ENCODE data around the gene KCNA10.
A peak's percentile ranks its signal among the peaks of the same experiment; 100 is the strongest.
"Not testable (repeated sequence)": the region's sequence is repeated elsewhere in the genome, so short reads cannot be mapped to it uniquely, and the experiment has no call there.

The KCNA10 gene

GRCh38 chr1:110533230-110533629 lies 14.3 kb upstream of the KCNA10 start:
- DNase-seq: no peak

DNA sequence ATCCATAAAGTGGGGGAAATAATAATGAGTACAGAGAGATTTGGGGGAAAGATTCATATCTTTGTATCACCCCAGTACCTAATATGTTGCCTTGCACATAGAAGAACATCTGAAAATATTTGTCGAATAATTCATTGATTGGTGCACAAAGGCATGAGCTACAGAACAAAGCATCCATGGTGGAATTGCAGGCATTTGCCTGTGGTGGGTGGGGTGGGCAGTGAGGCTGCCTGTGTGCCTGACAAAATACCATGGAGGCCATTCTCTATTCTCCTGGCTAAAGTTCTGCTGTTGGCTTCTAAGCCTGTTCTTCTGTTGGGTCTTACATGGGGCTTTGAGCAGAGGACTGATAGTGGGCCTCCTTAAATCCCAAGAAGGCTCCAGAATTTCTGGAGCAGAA lies 10.0 kb upstream of the KCNA10 start:
- DNase-seq: no peak

DNA sequence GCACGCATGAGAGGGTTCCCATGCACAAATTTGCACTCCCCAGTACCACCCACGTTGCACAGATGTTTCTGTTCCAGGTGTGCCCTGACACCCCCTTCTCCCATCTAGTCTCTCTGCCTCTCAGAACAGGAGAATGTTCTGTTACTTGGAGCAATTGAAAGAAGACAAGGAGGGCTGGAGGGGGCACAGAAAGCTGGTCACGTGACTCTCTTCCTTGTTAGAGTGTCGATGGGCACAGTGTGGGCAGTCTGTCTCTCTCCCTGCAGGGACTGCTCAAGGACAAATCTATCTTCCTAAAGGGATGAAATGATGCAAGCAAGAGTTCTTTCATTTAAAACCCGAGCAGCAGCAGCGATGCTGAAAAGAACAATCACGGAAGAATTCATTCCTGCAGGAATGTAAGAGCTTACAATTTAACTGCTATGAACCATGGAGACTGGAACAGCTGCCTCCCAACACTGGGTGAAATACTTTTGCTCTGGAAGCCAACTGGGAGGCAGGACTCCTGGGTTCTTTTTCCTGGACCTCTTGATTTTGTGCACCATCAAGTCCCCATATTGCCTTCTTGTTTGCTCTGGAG lies 7.3 kb upstream of the KCNA10 start:
- DNase-seq: no peak

GRCh38 chr1:110525249-110525595 lies 6.2 kb upstream of the KCNA10 start:
- no peak for DNase-seq

DNA sequence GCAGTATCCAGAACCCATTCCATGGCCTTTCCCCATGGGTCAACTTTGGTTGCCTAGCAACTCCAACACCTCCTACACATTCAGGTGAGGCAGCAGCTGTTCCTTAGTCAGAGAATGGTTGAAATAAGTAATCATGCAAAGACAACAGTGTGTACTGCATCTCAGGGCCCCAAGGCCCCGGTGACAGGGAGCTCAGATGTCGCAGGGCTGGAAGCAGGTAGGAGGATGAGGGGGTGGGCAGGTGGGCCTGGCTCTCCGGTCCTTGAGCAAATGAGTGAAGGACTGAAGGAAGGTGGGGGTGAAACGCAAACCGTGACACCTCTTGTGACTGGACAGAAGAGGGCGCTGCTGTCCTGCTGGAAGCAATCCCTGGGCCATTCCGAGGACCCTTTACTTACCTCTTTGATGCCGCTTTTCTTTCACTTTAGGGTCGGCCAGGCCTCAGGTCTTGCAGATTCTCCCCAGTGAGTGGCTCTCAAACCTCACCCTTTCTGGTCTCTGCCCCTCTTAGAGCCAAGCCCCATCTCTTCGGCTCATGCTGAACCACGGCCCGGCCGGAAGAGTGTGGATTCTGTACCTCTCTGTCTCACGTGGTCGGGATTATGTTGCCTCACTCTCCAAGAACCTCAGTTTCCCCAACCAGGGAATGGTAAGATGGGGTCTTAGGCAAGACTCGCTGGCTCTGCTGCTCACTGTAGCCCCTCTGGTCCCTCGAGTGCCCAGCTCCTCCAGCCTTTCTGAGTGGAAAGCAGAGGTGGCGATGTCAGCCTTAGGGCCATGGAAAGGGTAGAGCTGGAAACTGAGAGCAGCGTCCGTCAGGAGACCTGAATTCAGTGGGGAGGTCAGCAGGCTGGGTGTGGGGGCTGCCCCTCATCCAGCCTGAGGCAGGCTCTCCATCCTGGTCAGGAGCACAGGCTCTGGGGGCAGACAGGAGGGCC lies 5.6 kb upstream of the KCNA10 start:
- peak; percentile 37 to 50 for DNase-seq

- DNase-seq: no peak
These were observed 4.0 kb upstream of the KCNA10 start for GRCh38 chr1:110523011-110523410.

- DNase-seq: no peak
These were observed 3.6 kb upstream of the KCNA10 start for GRCh38 chr1:110522560-110522959.

DNA sequence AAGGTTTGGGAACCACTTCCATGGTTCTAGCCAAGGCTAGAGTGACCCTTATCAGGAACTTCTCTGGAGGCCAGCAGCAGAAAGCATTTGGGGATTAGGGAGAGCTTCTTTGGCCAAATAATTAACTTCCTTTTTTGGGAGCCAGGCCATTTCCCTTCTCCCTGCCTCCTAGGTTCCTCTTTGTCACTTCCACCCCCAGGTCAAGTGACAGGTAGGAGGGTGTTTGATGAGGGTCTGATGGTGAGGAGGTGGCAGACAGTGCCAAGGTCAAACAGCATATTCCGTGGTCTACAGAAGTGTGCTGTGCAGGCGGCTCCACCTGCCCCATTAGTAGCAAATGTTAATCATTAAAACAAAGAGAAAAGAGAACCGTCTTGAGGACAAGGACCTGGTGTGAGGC lies 1.9 kb upstream of the KCNA10 start:
- no peak for DNase-seq

DNA sequence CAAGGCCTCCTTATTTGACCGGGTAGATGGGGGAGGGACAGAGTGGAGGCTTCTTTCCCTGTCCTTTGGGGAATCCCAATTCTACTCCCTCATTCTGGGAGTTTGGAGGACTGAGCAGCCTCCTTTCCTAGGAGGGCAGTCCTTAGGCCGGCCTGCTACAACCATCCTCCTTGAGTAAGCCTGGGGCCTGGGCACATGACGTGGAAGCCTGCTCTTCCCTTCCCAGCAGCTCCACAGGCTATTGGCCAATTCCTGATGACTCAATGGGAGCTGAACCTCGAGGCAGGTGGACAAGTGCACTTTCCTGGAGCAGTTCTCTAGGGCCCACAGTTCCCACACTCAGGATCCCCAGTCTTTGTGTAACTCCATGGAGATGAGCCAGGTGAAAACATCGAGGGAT lies 3.1 kb downstream of the KCNA10 start:
- DNase-seq: no peak

DNA sequence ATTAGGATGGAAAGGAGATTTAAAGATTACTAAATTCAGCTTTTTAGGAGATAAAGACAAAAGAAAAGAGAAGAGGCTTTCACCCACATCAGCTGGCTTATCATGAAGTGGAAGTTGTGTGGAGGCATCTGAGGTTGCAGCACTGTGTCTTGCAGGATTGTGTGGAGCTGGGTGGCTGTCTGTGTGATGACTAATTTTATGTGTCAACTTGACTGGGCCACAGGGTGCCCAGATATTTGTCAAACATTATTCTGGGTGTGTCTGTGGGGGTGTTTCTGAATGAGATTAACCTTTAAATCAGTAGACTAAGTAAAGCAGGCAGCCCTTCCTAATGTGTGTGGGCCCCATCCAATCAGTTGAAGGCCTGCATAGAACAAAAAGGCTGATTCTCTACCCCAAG lies 3.9 kb downstream of the KCNA10 start:
- DNase-seq: no peak

- DNase-seq: no peak
These were observed 5.5 kb downstream of the KCNA10 start for GRCh38 chr1:110513511-110513910.

- DNase-seq: no peak
These were observed 7.5 kb downstream of the KCNA10 start for GRCh38 chr1:110511436-110511835.

- not testable (repeated sequence) for DNase-seq
These were observed 8.1 kb downstream of the KCNA10 start for GRCh38 chr1:110510921-110511320.

DNA sequence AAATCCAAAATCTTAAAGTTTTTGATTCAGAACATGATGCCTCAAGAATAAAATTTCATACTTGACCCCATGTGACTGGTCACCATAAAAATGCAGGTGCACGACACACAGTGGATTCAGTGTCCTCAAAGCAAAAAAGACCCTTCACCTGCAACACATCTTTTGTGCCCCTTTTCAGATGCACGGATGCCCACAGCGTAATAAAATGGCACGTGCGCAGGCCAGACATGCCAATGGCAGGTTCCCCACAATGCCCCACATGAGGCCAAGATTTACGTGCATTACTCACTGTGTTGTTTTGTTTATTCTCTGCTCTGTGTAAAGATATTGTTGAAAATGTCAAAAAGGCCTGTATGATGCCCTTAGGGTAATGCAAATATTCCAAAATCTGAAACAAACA lies 9.3 kb downstream of the KCNA10 start:
- DNase-seq: no peak

- DNase-seq: peak in 1 of 2 donors; percentile 24
These were observed 10.7 kb downstream of the KCNA10 start for GRCh38 chr1:110508028-110508940.

- DNase-seq: no peak
These were observed 12.4 kb downstream of the KCNA10 start for GRCh38 chr1:110506541-110506940.

DNA sequence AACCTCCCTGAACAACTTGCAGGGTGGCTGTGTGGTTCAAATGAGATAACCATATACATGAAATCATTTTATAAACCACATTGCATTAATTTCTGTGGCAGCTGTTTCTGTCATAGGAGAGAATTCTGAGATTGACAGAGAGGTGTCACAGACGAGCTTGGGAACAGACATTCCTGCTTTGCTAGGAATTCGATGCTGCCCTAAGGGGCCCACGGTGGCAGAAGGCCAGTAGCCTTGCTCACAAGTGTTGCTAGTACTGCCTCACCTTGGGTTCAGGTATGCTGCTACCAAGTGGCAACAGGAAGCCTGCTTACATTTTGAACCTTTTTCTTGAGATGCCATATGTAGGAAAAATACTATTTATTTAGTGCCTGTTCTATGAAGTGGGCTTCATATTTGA lies 13.4 kb downstream of the KCNA10 start:
- no peak for DNase-seq

- DNase-seq: no peak
These were observed 14.7 kb downstream of the KCNA10 start for GRCh38 chr1:110504226-110504625.

DNA sequence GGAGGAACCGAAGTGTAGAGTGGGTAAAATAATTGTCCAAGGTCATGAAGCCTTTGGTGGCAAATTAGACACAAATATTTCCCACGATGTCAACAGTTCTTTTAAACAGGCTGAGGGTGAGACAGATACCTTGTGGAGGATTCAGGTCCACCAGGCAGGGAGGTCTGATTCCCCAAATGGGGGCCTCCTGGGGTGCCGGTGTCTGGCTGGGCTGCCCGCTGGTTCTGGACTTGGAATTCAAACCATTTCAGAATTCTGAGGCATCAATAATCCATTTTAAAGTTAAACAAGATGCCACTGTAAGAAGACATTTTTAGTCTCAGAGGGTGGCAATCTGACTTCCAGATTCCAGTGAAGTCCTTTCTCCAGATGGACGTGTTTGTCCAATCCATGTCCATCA lies 15.5 kb downstream of the KCNA10 start:
- DNase-seq: no peak

DNA sequence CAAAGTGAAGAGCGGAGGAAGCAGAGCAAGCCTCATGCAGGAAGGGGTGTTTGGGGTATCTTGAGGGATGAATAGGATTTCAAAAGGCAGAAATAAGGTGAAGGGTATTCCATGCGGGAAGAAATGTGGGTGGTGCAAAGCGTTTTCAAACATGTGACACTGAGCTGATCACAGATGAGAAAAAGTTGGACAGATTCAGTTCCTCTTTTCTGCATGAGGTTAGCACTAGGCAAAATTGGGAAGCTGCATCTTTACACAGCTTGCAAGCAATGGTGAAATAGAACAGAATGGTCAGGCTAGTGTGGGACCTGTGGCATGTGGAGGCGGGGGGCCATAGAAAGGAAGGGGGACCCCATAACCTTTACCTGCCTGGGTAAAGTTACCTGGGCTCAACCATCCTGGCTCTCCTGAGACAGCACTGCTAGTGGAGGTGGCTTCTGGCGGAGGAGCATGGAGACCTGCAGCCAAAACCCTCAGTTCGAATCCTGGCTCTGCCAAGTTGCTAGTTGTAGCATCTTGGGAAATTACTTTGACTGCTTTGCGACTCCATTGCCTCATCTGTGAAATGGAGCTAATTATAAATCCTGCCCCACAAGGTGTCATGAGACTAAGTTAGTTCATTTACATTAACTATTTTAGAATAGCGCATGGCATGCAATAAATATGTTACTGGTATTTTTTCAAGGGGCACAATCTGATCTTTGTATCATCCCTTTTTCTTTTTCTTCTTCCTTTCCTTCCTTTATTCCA lies 16.4 kb downstream of the KCNA10 start:
- DNase-seq: no peak

DNA sequence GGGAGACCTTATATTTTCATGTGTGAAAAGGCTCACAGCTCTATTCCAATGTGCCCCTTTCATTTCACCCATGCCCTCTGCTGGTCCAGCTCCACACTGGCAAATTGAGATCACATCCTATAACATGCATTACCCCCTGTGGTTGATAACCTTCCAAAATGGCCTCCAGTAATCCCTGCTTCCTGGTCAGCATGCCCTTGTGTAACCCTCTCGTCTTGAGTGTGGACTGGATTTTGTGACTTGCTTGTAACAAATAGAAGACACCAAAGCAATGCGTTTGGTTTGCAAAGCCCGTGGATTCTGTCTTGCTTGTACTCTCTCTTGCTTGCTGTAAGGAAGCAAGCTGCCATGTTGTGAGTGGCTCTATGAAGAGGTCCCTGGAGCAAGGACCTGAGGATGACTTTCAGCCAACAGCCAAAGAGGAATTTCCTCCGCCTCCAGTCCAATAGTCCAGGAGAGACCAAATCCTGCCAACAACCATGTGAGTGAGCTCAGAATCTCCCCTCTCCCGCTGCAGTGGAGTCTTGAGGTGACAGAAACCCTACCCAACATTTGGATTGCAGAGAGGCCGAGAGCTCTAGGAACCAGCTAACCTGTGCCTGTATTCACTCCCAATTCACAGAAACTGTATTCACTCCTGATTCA lies 17.4 kb downstream of the KCNA10 start:
- no peak for DNase-seq

DNA sequence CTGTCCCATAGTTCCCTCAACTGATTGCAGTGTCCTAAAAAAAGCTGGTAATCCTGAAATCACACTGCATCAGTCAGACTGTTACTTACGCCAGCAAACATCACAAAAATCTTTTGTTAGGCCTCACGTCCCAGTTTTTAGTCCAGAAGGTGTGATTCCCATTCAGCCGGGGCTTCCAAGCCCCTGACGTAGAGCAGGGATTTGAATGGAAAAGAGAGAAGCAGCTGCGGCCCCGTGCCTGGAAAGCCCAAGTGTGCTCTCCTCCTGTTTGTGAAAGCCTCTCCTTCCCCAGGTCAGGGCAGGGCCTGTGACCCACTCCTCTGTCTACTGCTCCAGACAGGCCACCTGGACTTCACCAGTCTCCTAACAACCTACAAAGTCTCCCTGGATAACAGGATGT lies 20.7 kb downstream of the KCNA10 start:
- DNase-seq: no peak
